Activated naive CD4-positive, alpha-beta T cell treated with anti-CD3 and anti-CD28 coated beads for 36 hours (primary cell): ENCODE data around the gene SIVA1. TPM values are rescaled to one million over a fixed set of nuclear protein-coding genes. Genes with fewer than 3 reads are reported as not detected.
"Not testable (repeated sequence)": the region's sequence is repeated elsewhere in the genome, so short reads cannot be mapped to it uniquely, and the experiment has no call there.

Experiments
- CTCF ChIA-PET: fragments of 350-600 bp; sonication (Branson Sonifier 250); formaldehyde crosslinking; loops from one replicate; lab custom pipeline; 2021; ENCODE audit warnings: antibody characterized with exemption; lab: Charles Lee
- DNase-seq: peaks from one replicate; pipeline ENCODE4 v3.0.0-alpha.2; 2020
- H3K27ac Mint-ChIP-seq: one replicate; pipeline ENCODE4 v1.8.0; 2021; ENCODE audit warnings: mild to moderate bottlenecking, mixed read lengths
- H3K27me3 Mint-ChIP-seq: one replicate; pipeline ENCODE4 v1.8.0; 2021; ENCODE audit warnings: low read depth, mixed read lengths
- H3K36me3 Mint-ChIP-seq: one replicate; pipeline ENCODE4 v1.8.0; 2021; ENCODE audit warnings: low read depth, mixed read lengths
- H3K4me1 Mint-ChIP-seq: one replicate; pipeline ENCODE4 v1.8.0; 2021; ENCODE audit warnings: low read depth, mixed read lengths
- H3K4me3 Mint-ChIP-seq: one replicate; pipeline ENCODE4 v1.8.0; 2021; ENCODE audit warnings: mild to moderate bottlenecking, moderate library complexity, mixed read lengths
- H3K9me3 Mint-ChIP-seq: one replicate; pipeline ENCODE4 v1.8.0; 2021; ENCODE audit warnings: mixed read lengths
- intact Hi-C: fragments of 100-400 bp; cut with micrococcal nuclease; formaldehyde crosslinking; loops from one replicate; pipeline ENCODE4 v1.15.1; 2023
- total RNA-seq, 2 experiments: library from RNA; stranded (reverse); gene quantifications; one replicate each; pipeline ENCODE4 v1.2.3, GENCODE V29; 2021

Gene SIVA1
- total RNA-seq, 2 experiments from 2014 or later: 86.1 to 92.7 TPM

DNA sequence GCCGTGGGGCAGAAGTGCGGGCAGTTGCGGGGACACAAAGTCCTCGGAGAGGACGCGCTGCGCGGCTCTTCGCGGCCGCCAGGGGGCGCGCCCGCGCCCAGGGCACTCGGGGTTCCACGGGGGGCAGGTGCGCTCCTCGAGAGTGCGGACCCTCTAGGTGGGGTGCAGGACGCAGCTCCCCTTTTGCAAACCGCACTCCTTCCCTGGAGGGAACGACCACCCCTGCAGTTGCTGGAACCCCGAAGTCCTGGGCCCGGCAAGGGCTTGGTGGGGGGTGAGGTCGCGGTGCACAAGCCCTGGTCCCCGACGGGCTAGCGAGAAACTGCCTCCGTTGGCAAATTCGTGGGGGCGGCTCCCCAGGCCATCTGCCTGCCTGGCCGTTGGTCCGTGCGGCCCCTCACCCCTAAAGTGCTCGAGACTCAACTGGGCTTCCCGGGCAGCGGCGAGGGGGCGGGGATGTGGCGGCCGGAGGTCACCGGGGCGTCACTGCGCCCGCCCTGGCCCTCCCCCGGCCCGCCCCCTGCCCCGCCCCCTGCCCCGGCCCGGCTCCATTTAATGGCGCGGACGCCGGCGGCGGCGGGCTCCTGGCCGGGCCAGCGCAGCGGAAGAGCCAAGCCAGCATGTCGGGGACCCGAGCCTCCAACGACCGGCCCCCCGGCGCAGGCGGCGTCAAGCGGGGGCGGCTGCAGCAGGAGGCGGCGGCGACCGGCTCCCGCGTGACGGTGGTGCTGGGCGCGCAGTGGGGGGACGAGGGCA lies 29.1 kb upstream of the SIVA1 start, which contains the start of gene ADSS1:
TSS of gene ADSS1 (plus strand) at position 579 of the 756 bp plus-strand sequence. CDS start at position 621, 42 bp downstream.
- H3K4me1 Mint-ChIP-seq: no peaks in the 10 kb centered on the region
- no peak within 1 kb of the TSS for H3K27ac Mint-ChIP-seq
- peak; percentile 53 for DNase-seq
- peaks cover 3% of the 10 kb centered on the region for H3K36me3 Mint-ChIP-seq
- intact Hi-C loops: loop anchor here (1.0 kb wide), 2 partner anchors 28 to 102 kb away; no protein-coding TSS in a partner anchor
- H3K27me3 Mint-ChIP-seq: no peaks in the 10 kb centered on the region
- peak within 1 kb of the TSS; percentile 71 for H3K4me3 Mint-ChIP-seq
- no peaks in the 10 kb centered on the region for H3K9me3 Mint-ChIP-seq
- CTCF ChIA-PET: interaction anchor here (0.8 to 1.4 kb wide), 5 partner anchors 15 to 119 kb away, joined by 3 to 4 read pairs (median 3); partner anchors contain the start of gene SIVA1

DNA sequence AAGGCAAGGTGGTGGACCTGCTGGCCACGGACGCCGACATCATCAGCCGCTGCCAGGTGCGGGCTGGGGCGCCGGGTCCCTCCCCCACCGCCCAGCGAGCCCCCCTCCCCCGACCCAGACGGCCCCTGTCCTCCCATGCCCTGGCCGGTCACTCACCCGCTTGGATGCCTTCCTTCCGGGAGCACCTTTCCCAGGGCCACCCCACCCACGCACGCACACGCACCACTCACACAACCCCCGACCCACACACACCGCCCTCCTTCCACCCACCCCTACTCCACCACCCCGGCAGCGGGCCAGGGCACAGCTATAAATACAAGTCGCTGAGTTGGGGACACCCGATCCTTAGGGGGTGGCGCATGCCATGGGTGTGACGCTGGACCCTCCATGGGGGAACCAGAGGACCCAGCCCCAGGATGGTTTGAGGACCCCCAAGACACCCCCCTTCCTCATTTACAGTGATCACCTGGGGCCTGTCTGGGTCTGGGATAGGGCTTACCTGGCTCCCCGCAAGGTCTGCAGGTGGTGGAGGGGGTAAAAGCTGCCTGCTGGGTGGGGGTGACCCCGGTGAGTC lies 28.5 kb upstream of the SIVA1 start:
- H3K27ac Mint-ChIP-seq: no peak overlapping the region
- peak; percentile 21 for DNase-seq

DNA sequence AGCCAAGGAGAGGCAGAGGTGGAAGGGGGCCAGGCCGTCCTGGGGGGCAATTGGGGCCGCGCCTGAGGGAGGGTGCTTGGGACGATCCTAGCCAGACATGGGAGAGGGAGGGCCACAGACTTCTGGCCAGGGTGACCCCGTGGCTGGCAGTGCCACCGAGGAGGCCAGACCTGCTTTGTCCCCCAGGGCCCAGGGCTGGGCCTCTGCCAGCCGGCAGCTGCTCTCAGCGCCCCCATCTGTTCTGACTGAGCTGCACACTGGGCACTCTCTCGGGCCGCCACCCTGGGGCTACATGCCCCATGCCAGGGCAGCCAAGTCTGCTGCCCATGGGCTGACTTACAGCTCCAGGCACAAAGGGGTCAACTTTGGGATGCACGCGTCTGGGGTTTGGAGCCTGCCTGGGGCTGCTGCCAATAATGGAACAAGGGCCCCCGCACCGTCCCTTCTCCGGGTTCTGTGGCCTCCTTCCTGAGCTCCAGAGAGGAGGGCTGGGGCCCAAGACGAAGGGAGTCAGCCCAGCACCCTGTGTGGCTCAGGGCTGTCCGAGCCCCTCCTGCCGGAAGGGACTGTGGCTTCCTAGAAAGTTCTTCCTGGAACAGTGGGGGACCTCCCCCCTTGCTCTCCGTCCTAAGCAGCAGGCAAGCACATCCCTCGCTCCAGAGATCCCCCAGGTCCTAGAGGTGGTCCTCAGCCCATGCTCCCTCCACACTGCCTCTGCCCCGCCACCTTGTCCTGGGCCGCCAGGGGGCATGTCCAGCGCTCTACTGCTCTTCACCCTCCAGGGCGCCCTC lies 27.8 kb upstream of the SIVA1 start:
- no peaks in the 10 kb centered on the region for H3K27me3 Mint-ChIP-seq
- no peaks in the 10 kb centered on the region for H3K36me3 Mint-ChIP-seq
- no peaks in the 10 kb centered on the region for H3K4me1 Mint-ChIP-seq
- DNase-seq: no peak
- intact Hi-C loops: loop anchor here (1.0 kb wide), 1 partner anchor 27 kb away; no protein-coding TSS in a partner anchor
- peak overlapping the region; percentile 55 for H3K4me3 Mint-ChIP-seq
- no peak overlapping the region for H3K27ac Mint-ChIP-seq
- CTCF ChIA-PET: interaction anchor here (0.6 to 1.5 kb wide), 4 partner anchors 16 to 77 kb away, joined by 3 to 6 read pairs (median 4); no protein-coding TSS in a partner anchor
- H3K9me3 Mint-ChIP-seq: no peaks in the 10 kb centered on the region

More for the DNA sequence above, 28.5 kb upstream of the SIVA1 start:
- H3K4me3 Mint-ChIP-seq: peak overlapping the region; percentile 55
- H3K27me3 Mint-ChIP-seq: no peaks in the 10 kb centered on the region
- H3K36me3 Mint-ChIP-seq: peaks cover 3% of the 10 kb centered on the region
- no peaks in the 10 kb centered on the region for H3K4me1 Mint-ChIP-seq
- intact Hi-C loops: loop anchor here (1.0 kb wide), 1 partner anchor 28 kb away; no protein-coding TSS in a partner anchor
- CTCF ChIA-PET: interaction anchor here (0.6 to 1.5 kb wide), 4 partner anchors 15 to 76 kb away, joined by 3 to 6 read pairs (median 4); no protein-coding TSS in a partner anchor
- H3K9me3 Mint-ChIP-seq: no peaks in the 10 kb centered on the region

DNA sequence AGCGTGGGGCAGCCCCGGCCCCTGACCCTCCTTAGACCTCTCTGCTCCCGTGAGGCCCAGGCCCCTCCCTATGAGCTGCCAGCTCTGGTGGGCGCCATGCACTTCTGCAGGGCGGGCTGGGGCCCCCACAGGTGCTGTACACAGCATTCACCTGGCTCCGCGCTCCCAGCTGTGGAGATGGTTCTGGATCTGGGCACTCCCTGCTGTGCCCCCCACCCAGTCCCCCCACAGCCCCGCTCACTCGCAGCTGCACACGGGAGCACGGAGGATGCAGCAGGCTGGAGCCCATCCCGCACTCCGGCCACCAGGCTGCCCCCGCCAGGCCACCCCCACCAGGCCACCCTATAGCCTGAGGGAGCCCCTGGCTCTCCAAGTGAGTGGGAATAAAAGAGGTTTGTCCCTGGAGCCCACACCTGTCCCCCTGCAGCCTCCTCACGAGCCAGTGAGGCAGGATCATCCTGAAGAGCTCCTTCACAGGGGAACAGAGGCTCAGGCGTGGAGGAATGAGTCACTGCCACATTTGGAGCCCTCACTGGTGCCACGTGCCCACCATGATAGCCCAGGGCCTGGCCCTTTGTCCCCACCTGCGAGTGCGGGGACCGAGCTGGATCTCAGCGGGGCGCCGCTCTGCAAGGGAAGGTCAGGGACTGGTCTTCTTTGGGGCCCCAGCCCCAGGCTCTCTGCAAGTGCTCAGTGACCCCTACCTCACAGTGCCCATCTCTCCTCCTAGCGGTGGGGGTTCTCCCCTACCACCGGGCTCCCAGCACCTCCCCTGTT lies 27.0 kb upstream of the SIVA1 start:
- no peak for DNase-seq
- H3K4me3 Mint-ChIP-seq: peak overlapping the region; percentile 55
- no peaks in the 10 kb centered on the region for H3K27me3 Mint-ChIP-seq
- CTCF ChIA-PET: interaction anchor here (1.5 kb wide), 1 partner anchor 25 kb away, joined by 5 read pairs; no protein-coding TSS in a partner anchor
- H3K36me3 Mint-ChIP-seq: no peaks in the 10 kb centered on the region
- H3K4me1 Mint-ChIP-seq: no peaks in the 10 kb centered on the region
- no peaks in the 10 kb centered on the region for H3K9me3 Mint-ChIP-seq
- intact Hi-C loops: no loop called here
- no peak overlapping the region for H3K27ac Mint-ChIP-seq

DNA sequence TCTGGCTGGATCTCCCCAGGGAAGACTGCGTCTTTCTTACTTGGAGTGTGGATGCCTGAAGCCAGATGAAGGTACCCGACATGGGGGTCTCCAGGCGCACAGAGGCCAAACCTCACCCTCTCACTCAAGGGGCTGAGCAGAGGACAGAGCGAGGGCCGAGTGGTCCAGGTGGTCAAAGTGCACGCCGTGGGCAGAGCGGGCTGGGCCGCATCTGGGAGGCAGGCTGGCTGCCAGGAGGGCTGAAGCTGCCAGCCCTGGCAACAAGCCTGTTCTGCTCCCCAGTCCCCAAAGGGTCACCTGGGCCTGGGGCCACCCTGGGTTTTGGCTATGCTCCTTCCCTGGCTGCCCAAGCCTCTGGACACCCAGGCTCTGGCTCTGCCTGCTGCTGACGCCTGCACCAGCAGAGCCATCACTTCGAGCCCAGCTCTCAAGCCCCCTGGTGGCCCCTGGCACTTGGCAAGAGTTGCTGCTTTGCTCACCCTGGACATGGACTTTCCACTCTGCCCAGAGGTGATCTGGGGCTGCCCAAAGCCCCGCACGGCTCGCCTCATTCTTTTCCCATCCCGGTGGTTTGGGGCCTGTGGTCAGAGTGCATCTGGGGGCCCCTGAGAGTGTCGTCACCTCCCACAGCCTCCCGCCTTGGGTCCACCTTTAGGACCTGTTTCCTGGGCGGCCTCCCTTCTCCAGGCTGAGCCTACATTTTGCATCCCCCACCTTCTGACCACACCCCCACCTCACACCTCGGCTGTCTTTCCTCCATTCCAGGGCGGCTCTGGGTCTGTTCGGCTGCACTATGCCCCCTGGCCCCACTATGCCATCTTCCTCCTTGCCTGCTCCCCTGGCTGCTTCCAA lies 26.1 kb upstream of the SIVA1 start:
- H3K36me3 Mint-ChIP-seq: no peaks in the 10 kb centered on the region
- H3K9me3 Mint-ChIP-seq: no peaks in the 10 kb centered on the region
- CTCF ChIA-PET: no interaction called here
- no peak overlapping the region for H3K27ac Mint-ChIP-seq
- no peaks in the 10 kb centered on the region for H3K27me3 Mint-ChIP-seq
- intact Hi-C loops: no loop called here
- no peak for DNase-seq
- H3K4me3 Mint-ChIP-seq: no peak overlapping the region
- no peaks in the 10 kb centered on the region for H3K4me1 Mint-ChIP-seq

DNA sequence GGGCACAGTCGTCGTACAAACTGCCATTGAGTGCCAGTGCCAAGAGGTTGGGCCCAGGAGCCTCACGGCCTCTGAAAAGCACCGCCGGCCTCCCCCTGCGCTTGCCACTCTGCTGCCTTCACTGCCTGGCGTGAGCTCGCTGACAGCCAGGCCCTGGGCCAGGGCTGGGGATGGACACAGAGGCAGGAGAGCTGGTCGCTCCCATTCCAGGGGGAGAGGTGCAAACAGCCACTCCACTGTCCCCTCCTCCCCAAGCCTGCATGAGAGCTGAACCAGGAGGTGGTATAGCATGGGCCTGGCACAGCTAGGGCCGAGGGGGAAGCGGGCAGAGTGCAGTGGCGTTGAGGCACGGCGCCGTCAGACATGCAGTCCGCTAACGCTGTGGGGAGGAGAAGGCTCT lies 24.3 kb upstream of the SIVA1 start:
- no peak overlapping the region for H3K4me3 Mint-ChIP-seq
- no peaks in the 10 kb centered on the region for H3K9me3 Mint-ChIP-seq
- H3K27ac Mint-ChIP-seq: no peak overlapping the region
- H3K27me3 Mint-ChIP-seq: no peaks in the 10 kb centered on the region
- no peaks in the 10 kb centered on the region for H3K4me1 Mint-ChIP-seq
- DNase-seq: no peak
- no peaks in the 10 kb centered on the region for H3K36me3 Mint-ChIP-seq
- CTCF ChIA-PET: no interaction called here
- intact Hi-C loops: no loop called here

DNA sequence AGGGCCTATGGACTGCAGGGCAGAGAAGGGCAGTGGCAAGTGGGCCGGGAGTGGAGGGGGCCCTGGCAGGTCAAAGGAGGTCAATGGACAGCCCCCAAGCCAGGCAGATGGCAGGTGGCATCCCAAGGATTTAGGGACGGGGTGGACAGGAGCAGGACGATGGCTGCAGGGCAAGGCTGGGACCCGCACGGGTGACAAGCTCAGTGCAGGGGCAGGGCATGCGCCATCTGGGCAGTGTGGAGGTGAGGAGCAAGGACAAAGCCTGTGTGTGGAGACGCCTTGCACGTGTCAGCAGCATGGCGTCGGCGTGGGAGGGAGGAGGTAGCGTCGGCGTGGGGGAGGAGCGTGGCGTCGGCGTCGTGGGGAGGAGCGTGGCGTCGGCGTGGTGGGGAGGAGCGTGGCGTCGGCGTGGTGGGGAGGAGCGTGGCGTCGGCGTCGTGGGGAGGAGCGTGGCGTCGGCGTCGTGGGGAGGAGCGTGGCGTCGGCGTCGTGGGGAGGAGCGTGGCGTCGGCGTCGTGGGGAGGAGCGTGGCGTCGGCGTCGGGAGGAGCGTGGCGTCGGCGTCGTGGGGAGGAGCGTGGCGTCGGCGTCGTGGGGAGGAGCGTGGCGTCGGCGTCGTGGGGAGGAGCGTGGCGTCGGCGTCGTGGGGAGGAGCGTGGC lies 23.6 kb upstream of the SIVA1 start:
- H3K27me3 Mint-ChIP-seq, H3K4me3 Mint-ChIP-seq, H3K27ac Mint-ChIP-seq, H3K4me1 Mint-ChIP-seq, DNase-seq, H3K36me3 Mint-ChIP-seq, H3K9me3 Mint-ChIP-seq, intact Hi-C loops, CTCF ChIA-PET: not testable (repeated sequence)

DNA sequence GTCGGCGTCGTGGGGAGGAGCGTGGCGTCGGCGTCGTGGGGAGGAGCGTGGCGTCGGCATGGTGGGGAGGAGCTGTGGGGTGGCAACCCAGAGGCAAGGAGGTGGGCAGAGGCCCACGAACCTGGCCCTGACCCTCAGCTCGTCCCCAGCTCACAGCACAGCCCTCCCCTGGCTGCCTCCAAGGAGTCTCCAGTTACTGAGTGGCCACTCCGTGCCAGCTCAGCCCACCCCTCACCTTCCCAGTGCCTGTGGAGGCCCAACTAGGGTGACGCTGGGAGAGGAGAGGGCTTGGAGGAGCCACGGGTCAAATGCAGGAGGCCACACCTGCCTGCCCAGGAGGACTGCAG lies 23.1 kb upstream of the SIVA1 start:
- CTCF ChIA-PET: no interaction called here
- Mint-ChIP-seq H3K27me3 (no peaks in the 10 kb centered on the region), H3K36me3 (no peaks in the 10 kb centered on the region), H3K4me1 (no peaks in the 10 kb centered on the region), H3K9me3 (no peaks in the 10 kb centered on the region), H3K27ac (no peak overlapping the region), H3K4me3 (no peak overlapping the region)
- no peak for DNase-seq
- intact Hi-C loops: no loop called here

DNA sequence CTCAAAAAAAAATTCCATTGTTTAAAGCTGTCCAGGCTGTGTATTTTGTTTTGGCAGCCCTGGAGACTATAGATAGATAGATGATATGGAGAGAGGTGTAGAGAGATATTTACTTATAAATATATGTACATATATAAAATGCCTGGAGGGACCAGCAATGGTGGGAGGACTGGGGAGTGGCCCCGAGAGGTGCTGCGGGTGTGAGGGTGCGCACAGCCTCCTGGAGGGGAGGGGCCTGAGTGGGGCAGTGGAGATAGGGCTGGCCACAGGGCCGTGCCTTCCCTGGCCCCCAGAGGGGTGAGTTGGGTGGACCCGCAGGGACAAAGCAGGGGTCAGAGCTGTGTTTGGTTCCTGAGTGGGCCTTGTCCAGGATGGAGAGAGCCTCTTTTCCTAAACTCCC lies 22.5 kb upstream of the SIVA1 start:
- Mint-ChIP-seq H3K9me3 (no peaks in the 10 kb centered on the region), H3K4me1 (no peaks in the 10 kb centered on the region), H3K4me3 (no peak overlapping the region), H3K27me3 (no peaks in the 10 kb centered on the region), H3K27ac (no peak overlapping the region), H3K36me3 (no peaks in the 10 kb centered on the region)
- intact Hi-C loops: no loop called here
- no peak for DNase-seq
- CTCF ChIA-PET: no interaction called here

DNA sequence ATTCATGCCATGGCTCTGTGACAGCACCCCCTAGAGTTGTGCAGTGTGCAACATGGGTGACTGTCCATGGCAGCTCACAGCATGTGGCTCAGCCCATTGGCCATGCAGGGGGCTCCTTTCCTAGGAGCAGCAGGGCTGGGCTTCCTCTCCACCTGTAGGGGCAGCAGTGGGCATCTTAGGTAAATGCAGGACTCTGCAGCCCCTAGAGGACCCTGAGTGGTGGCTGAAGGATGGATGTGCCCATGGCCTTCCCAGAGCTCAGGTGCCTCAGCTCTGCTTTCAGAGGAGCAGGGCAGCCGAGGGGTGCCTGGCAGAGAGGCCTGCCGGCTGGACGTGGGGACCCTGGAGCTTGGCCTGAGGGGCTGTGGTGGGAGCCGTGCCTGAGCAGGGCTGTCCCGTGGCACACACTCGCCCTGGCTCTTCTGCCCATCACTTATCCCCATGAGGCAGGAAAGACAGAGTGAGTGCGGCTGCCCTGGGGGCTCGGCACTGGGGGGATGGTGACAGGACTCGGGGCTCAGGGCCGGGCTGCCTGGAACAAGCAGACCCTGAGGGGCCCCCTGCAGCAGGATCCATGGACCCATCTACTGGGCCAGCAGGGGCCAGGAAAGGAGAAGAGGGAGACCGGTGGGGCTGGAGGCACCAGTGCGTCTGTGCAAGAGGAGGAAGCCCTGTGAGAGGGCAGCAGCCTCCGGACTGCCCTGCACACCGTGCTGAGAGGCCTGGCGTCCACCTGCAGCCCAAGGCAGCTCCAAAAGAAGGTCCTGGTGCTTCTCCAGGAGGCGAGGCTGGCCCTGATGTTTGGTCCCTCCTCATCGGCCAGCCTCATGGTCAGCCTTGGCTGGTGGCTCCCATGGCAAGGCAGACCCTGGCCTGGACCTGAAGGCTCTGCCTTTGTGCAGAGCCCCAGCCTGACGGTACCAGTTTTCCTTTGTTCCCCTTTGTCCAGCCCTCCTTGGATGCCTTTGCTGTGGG lies 21.3 kb upstream of the SIVA1 start:
- Mint-ChIP-seq H3K27me3 (no peaks in the 10 kb centered on the region), H3K27ac (no peak overlapping the region), H3K4me1 (no peaks in the 10 kb centered on the region), H3K4me3 (no peak overlapping the region), H3K36me3 (no peaks in the 10 kb centered on the region), H3K9me3 (no peaks in the 10 kb centered on the region)
- CTCF ChIA-PET: interaction anchor here (1.0 kb wide), 1 partner anchor 32 kb away, joined by 3 read pairs; no protein-coding TSS in a partner anchor
- intact Hi-C loops: no loop called here
- no peak for DNase-seq
